ENCODE data around the gene ADAMTS14. TPM values are rescaled to one million over a fixed set of nuclear protein-coding genes. Genes with fewer than 3 reads are reported as not detected.

ADAMTS14 gene
- total RNA-seq, 4 donors from 2014 or later = 4.2 to 12.1 (median 7.4) TPM

- H3K36me3 ChIP-seq = no peaks in the 10 kb centered on the region
- 85 to 87% methylated on average over 3 of the region's 3 CpGs for WGBS, 2 donors
- H3K9me3 ChIP-seq = no peaks in the 10 kb centered on the region
- DNase-seq (ENCODE audit: low spot score in 2 of 2) = no peak
- H3K27me3 ChIP-seq = no peaks in the 10 kb centered on the region
- no peak for TF ChIP-seq CTCF (IDR thresholded peaks at IDR 0.05)
- TF ChIP-seq POLR2A (IDR thresholded peaks at IDR 0.05) = no peak
- TF ChIP-seq EP300 (IDR thresholded peaks at IDR 0.05) = no peak
- H3K4me3 ChIP-seq = no peak overlapping the region
- no peak overlapping the region for H3K27ac ChIP-seq
- no peaks in the 10 kb centered on the region for H3K4me1 ChIP-seq
These were observed 51.5 kb downstream of the ADAMTS14 start for GRCh38 chr10:70723771-70724170.

GRCh38 chr10:70726909-70727495 is 54.7 kb downstream of the ADAMTS14 start:
- TF ChIP-seq EP300 (IDR thresholded peaks at IDR 0.05) (no peak), CTCF (IDR thresholded peaks at IDR 0.05) (no peak), POLR2A (IDR thresholded peaks at IDR 0.05) (no peak)
- H3K27ac ChIP-seq = no peak overlapping the region
- no peaks in the 10 kb centered on the region for H3K9me3 ChIP-seq
- H3K27me3 ChIP-seq = no peaks in the 10 kb centered on the region
- no peak for DNase-seq (ENCODE audit: low spot score in 2 of 2)
- WGBS, 2 donors = 73 to 87% methylated on average over 10 of the region's 10 CpGs
- no peak overlapping the region for H3K4me3 ChIP-seq
- no peaks in the 10 kb centered on the region for H3K36me3 ChIP-seq
- H3K4me1 ChIP-seq = no peaks in the 10 kb centered on the region

GRCh38 chr10:70728328-70728727 is 56.0 kb downstream of the ADAMTS14 start:
- no peaks in the 10 kb centered on the region for H3K9me3 ChIP-seq
- DNase-seq (ENCODE audit: low spot score in 2 of 2) = no peak
- no peaks in the 10 kb centered on the region for H3K36me3 ChIP-seq
- no peaks in the 10 kb centered on the region for H3K4me1 ChIP-seq
- WGBS, 2 donors = 77 to 78% methylated on average over 2 of the region's 2 CpGs
- no peak for TF ChIP-seq EP300 (IDR thresholded peaks at IDR 0.05)
- no peak for TF ChIP-seq POLR2A (IDR thresholded peaks at IDR 0.05)
- TF ChIP-seq CTCF (IDR thresholded peaks at IDR 0.05) = no peak
- no peak overlapping the region for H3K27ac ChIP-seq
- H3K4me3 ChIP-seq = no peak overlapping the region
- H3K27me3 ChIP-seq = no peaks in the 10 kb centered on the region

- Histone ChIP-seq H3K27ac (no peak overlapping the region), H3K9me3 (no peaks in the 10 kb centered on the region), H3K27me3 (no peaks in the 10 kb centered on the region), H3K4me1 (no peaks in the 10 kb centered on the region), H3K36me3 (no peaks in the 10 kb centered on the region), H3K4me3 (no peak overlapping the region)
- no peak for TF ChIP-seq EP300 (IDR thresholded peaks at IDR 0.05)
- no peak for TF ChIP-seq CTCF (IDR thresholded peaks at IDR 0.05)
- no peak for TF ChIP-seq POLR2A (IDR thresholded peaks at IDR 0.05)
- 46 to 74% methylated on average over 4 to 16 of the region's 16 CpGs for WGBS, 2 donors
- DNase-seq (ENCODE audit: low spot score in 2 of 2) = no peak
These were observed 57.6 kb downstream of the ADAMTS14 start for GRCh38 chr10:70729763-70730357.

- H3K9me3 ChIP-seq = no peaks in the 10 kb centered on the region
- TF ChIP-seq CTCF (IDR thresholded peaks at IDR 0.05) = no peak
- no peak for TF ChIP-seq POLR2A (IDR thresholded peaks at IDR 0.05)
- TF ChIP-seq EP300 (IDR thresholded peaks at IDR 0.05) = no peak
- no peaks in the 10 kb centered on the region for H3K27me3 ChIP-seq
- WGBS, 2 donors = 82 to 84% methylated on average over 2 of the region's 2 CpGs
- no peaks in the 10 kb centered on the region for H3K36me3 ChIP-seq
- H3K4me3 ChIP-seq = no peak overlapping the region
- DNase-seq (ENCODE audit: low spot score in 2 of 2) = no peak
- no peak overlapping the region for H3K27ac ChIP-seq
- H3K4me1 ChIP-seq = no peaks in the 10 kb centered on the region
These were observed 58.6 kb downstream of the ADAMTS14 start for GRCh38 chr10:70730955-70731354.

All from tibial nerve (tissue), 4 donors.